GM18505 (cell line): ENCODE data around the gene SLC23A3.

ENCODE experiments used
- ATAC-seq: cut with Tn5 transposase; IDR thresholded peaks from one replicate; pipeline ENCODE4 v1.9.1; 2021; ENCODE audit not compliant: unreplicated experiment
- POLR2A ChIP-seq: IDR thresholded peaks from 4 replicates; pipeline ENCODE4 v1.6.1; 2011; ENCODE audit warnings: borderline replicate concordance; ENCODE audit not compliant: insufficient read depth, insufficient read length; ENCODE audit errors: extremely low read depth

SLC23A3 gene

GRCh38 chr2:219169930-219170654, at the start of gene SLC23A3:
Gene SLC23A3, minus strand, starts transcription at chr2:219170029. Its CDS starts 45 bp downstream, at chr2:219169984.
- ATAC-seq, result no peak
- no peak for TF ChIP-seq POLR2A

GRCh38 chr2:219218732-219219701, 49.2 kb upstream of the SLC23A3 start, which contains the start of gene ABCB6:
Gene ABCB6, minus strand, starts transcription at chr2:219218958. Its CDS starts 285 bp downstream, at chr2:219218673.
- peak; percentile 84 for ATAC-seq
- peak; percentile 72 for TF ChIP-seq POLR2A

DNA sequence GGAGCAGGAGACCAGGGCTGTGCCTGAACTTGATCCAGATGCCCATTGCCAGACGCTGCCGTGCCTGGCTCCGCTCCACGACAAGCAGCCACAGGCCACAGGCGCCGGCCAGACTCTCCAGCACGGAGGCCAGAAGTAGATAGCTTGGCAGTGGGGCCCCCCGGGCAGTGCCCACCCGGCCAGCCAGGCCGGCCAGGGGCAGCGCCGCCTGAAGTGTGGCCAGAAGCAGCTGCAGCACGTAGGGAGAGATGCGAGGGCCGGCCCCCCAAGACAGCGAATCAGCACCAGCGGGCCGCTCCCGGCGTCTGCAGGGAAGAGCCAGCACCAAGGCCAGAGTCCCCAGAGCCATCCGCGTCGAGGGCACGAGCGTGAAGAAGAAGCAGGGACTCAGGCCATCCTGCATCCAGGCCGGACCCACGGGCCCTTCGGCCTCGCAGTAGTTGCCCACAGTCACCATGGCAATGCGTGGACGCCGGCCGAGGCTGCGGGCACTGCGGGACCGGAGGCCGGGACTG, 48.4 kb upstream of the SLC23A3 start:
- ATAC-seq, result peak; percentile 22
- TF ChIP-seq POLR2A, result no peak

DNA sequence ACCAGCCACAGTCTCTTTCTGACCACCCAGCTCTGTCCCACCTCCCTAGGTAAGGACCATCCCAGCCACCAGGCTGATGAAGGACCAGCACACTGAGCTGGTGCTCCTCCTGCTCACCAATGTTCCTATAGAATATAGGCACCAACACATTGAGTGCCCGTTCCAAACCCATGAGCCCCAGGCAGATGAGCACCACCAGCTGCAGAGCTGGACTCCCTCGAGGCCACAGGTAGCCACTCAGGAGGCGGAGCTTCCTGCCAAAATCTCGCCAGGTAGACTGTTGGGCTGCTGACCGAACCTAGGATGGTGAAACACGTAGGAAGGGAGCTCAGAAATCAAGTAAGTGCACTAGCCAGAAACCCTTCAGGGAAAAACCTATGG, 46.7 kb upstream of the SLC23A3 start:
- no peak for TF ChIP-seq POLR2A

GRCh38 chr2:219215871-219216534, 46.2 kb upstream of the SLC23A3 start:
- no peak for ATAC-seq
- TF ChIP-seq POLR2A, result no peak

More for the DNA sequence above, 46.7 kb upstream of the SLC23A3 start:
- no peak for ATAC-seq

DNA sequence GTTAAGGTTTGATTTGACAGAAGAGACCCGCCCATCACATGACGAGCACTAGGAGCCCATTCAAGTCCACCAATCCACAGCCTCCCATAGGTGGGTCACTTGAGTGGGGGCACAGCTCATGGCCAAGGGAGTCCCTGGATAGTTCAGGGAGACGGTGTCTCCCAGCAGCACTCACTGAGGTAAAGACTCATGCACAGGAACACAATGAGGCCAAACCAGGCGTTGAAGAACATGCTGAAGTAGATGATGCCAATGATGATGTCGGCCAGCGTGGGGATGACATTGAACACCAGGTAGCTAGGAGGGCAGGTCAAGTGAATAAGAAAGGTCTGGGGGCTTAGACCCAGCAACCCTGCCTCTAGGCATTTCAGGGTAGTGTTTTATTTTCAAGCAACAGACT, 45.0 kb upstream of the SLC23A3 start:
- ATAC-seq, result no peak
- TF ChIP-seq POLR2A, result no peak

DNA sequence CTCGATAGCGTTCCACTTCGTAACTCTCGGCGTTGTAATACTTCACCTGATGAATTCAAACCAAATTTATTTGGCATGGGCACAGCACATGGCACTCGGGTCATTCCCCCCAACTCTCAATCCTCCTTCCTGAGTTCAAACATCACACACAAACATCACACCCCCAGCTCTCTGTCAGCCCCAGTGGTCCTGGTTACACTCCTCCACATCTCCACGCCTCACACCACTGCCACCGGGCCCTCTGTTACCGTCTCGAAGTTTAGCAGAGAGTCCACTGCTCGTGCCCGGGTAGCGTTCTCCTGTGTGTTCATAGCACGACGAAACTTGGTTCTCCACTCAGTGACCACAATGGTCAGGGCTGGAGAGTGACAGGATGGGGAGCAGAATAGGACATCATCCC, 44.3 kb upstream of the SLC23A3 start:
- TF ChIP-seq POLR2A, result no peak
- ATAC-seq, result no peak

- ATAC-seq, result no peak
Measured at GRCh38 chr2:219213486-219214071, 43.8 kb upstream of the SLC23A3 start.

GRCh38 chr2:219213026-219213415, 43.2 kb upstream of the SLC23A3 start:
- no peak for ATAC-seq

More at GRCh38 chr2:219213486-219214071, 43.8 kb upstream of the SLC23A3 start:
- TF ChIP-seq POLR2A, result no peak

DNA sequence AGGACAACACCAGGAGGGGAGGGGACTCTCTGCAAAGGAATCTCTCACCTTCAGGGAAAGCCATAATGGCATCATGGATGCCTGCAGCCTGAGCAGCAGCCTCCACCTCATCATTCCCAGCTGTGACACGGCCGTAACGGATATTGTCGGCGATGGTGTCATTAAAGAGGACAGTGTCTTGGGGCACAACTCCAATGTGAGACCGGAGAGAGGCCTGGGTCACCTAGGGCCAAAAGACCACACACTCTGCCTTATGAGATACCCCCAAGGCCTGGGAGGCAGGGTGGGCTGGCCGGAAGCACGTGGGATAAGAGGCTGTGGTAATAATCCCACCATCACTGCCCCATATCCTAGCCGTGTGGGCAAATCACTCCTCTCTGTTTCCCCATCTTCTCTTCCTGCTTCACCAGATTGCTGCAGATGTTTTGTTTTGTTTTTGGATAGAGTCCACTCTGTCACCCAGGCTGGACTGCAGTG, 41.1 kb upstream of the SLC23A3 start:
- no peak for ATAC-seq
- TF ChIP-seq POLR2A, result no peak

More at GRCh38 chr2:219213026-219213415, 43.2 kb upstream of the SLC23A3 start:
- TF ChIP-seq POLR2A, result no peak

DNA sequence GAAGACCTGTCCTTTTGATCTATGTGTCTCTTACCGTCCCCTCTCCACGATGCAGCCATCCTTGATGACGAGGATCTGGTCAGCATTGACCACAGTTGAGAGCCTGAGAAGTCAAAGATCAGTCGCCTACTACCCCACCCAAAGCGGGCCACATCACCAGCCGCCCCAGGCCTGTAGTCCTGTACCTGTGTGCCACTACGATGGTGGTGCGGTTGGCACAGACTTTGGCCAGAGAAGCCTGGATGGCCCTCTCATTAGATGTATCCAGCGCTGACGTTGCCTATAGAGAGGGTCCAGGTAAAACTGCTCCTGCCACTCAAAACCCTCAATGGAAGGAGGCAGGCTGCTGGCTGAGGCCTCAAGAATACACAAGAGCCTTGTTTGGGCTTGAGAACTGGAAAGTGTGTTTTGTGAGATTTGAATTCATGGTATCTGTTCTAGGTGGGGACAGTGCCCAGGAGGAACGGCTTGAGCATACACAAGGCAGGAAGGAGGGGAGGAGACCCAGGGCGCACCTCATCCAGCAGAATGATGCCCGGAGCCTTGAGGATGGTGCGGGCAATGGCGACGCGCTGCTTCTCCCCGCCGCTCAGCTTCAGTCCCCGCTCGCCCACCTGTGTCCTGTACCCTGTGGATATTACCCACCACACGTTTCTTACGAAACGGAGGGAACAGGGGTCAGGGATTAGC, 40.5 kb upstream of the SLC23A3 start:
- TF ChIP-seq POLR2A, result no peak
- ATAC-seq, result no peak
